ENCODE data around the gene CST2.

Gene CST2

GRCh38 chr20:23872065-23872464 is 45.5 kb upstream of the CST2 start:
- TF ChIP-seq CTCF (IDR thresholded peaks at IDR 0.05; ENCODE audit: low read depth, low read length) = no peak
- no peak for TF ChIP-seq EZH2phosphoT487 (IDR thresholded peaks at IDR 0.05; ENCODE audit: low read depth)
- Histone ChIP-seq H4K20me1 (ENCODE audit: insufficient read depth, low read length) (no peaks in the 10 kb centered on the region), H3K4me2 (ENCODE audit: low read length) (no peak overlapping the region), H2AFZ (ENCODE audit: low read depth, low read length) (no peak overlapping the region), H3K27me3 (ENCODE audit: low read depth, low read length) (peaks cover 30% of the 10 kb centered on the region), H3K79me2 (ENCODE audit: low read length) (no peaks in the 10 kb centered on the region), H3K9ac (ENCODE audit: low read length) (no peak overlapping the region), H3K36me3 (replicated peaks; ENCODE audit: low read depth, low read length) (no peaks in the 10 kb centered on the region), H3K9me3 (ENCODE audit: insufficient read depth, low read length) (no peaks in the 10 kb centered on the region), H3K4me1 (ENCODE audit: low read length) (no peaks in the 10 kb centered on the region), H3K4me3 (ENCODE audit: low read length) (no peak overlapping the region), H3K27ac (ENCODE audit: low read length) (no peak overlapping the region)

- peaks cover 30% of the 10 kb centered on the region for H3K27me3 ChIP-seq (ENCODE audit: low read depth, low read length)
- H3K4me3 ChIP-seq (ENCODE audit: low read length) = no peak overlapping the region
- TF ChIP-seq CTCF (IDR thresholded peaks at IDR 0.05; ENCODE audit: low read depth, low read length) (no peak), EZH2phosphoT487 (IDR thresholded peaks at IDR 0.05; ENCODE audit: low read depth) (no peak)
- no peaks in the 10 kb centered on the region for H4K20me1 ChIP-seq (ENCODE audit: insufficient read depth, low read length)
- H3K4me1 ChIP-seq (ENCODE audit: low read length) = no peaks in the 10 kb centered on the region
- H3K79me2 ChIP-seq (ENCODE audit: low read length) = no peaks in the 10 kb centered on the region
- H3K27ac ChIP-seq (ENCODE audit: low read length) = no peak overlapping the region
- no peak overlapping the region for H3K9ac ChIP-seq (ENCODE audit: low read length)
- H3K36me3 ChIP-seq (replicated peaks; ENCODE audit: low read depth, low read length) = no peaks in the 10 kb centered on the region
- no peak overlapping the region for H3K4me2 ChIP-seq (ENCODE audit: low read length)
- H2AFZ ChIP-seq (ENCODE audit: low read depth, low read length) = no peak overlapping the region
- H3K9me3 ChIP-seq (ENCODE audit: insufficient read depth, low read length) = no peaks in the 10 kb centered on the region
These were observed 43.9 kb upstream of the CST2 start for GRCh38 chr20:23870461-23870860.

- no peaks in the 10 kb centered on the region for H3K9me3 ChIP-seq (ENCODE audit: insufficient read depth, low read length)
- H3K4me2 ChIP-seq (ENCODE audit: low read length) = no peak overlapping the region
- H3K9ac ChIP-seq (ENCODE audit: low read length) = no peak overlapping the region
- no peaks in the 10 kb centered on the region for H3K36me3 ChIP-seq (replicated peaks; ENCODE audit: low read depth, low read length)
- no peaks in the 10 kb centered on the region for H4K20me1 ChIP-seq (ENCODE audit: insufficient read depth, low read length)
- no peak for TF ChIP-seq CTCF (IDR thresholded peaks at IDR 0.05; ENCODE audit: low read depth, low read length)
- no peak for TF ChIP-seq EZH2phosphoT487 (IDR thresholded peaks at IDR 0.05; ENCODE audit: low read depth)
- H3K4me3 ChIP-seq (ENCODE audit: low read length) = no peak overlapping the region
- H2AFZ ChIP-seq (ENCODE audit: low read depth, low read length) = no peak overlapping the region
- H3K4me1 ChIP-seq (ENCODE audit: low read length) = no peaks in the 10 kb centered on the region
- H3K27ac ChIP-seq (ENCODE audit: low read length) = no peak overlapping the region
- no peaks in the 10 kb centered on the region for H3K79me2 ChIP-seq (ENCODE audit: low read length)
- peaks cover 24% of the 10 kb centered on the region for H3K27me3 ChIP-seq (ENCODE audit: low read depth, low read length)
These were observed 43.0 kb upstream of the CST2 start for GRCh38 chr20:23869520-23869919.

- Histone ChIP-seq H3K27me3 (ENCODE audit: low read depth, low read length) (peaks cover 13% of the 10 kb centered on the region; the same call in 1 of the 2 replicates), H2AFZ (ENCODE audit: low read depth, low read length) (no peak overlapping the region)
- TF ChIP-seq CTCF (IDR thresholded peaks at IDR 0.05; ENCODE audit: low read depth, low read length) = no peak
- no peak for TF ChIP-seq EZH2phosphoT487 (IDR thresholded peaks at IDR 0.05; ENCODE audit: low read depth)
These were observed 41.8 kb upstream of the CST2 start for GRCh38 chr20:23868321-23868720.

More at GRCh38 chr20:23868321-23868720, 41.8 kb upstream of the CST2 start:
- H3K9ac ChIP-seq (ENCODE audit: low read length) = no peak overlapping the region
- no peak overlapping the region for H3K4me2 ChIP-seq (ENCODE audit: low read length)
- H3K36me3 ChIP-seq (replicated peaks; ENCODE audit: low read depth, low read length) = no peaks in the 10 kb centered on the region
- H4K20me1 ChIP-seq (ENCODE audit: insufficient read depth, low read length) = no peaks in the 10 kb centered on the region
- H3K79me2 ChIP-seq (ENCODE audit: low read length) = no peaks in the 10 kb centered on the region
- H3K9me3 ChIP-seq (ENCODE audit: insufficient read depth, low read length) = no peaks in the 10 kb centered on the region
- H3K4me1 ChIP-seq (ENCODE audit: low read length) = no peaks in the 10 kb centered on the region
- no peak overlapping the region for H3K4me3 ChIP-seq (ENCODE audit: low read length)
- H3K27ac ChIP-seq (ENCODE audit: low read length) = no peak overlapping the region
